Heart left ventricle (tissue), 16 donors: ENCODE results near the gene DCP2. TPM values are rescaled to one million over a fixed set of nuclear protein-coding genes. Genes with fewer than 3 reads are reported as not detected.
A peak's percentile ranks its signal among the peaks of the same experiment; 100 is the strongest.
"Not testable (repeated sequence)": the region's sequence is repeated elsewhere in the genome, so short reads cannot be mapped to it uniquely, and the experiment has no call there.

ENCODE experiments used
- ATAC-seq, 4 donors: fragments of 200-7000 bp; cut with Tn5 transposase; one replicate each; pipeline ENCODE4 v1.9.1; 2020 to 2022; ENCODE audit warnings: moderate library complexity in 4 of 4, mild to moderate bottlenecking in 3 of 4, moderate number of reproducible peaks in 1 of 4
- DNase-seq, 5 donors: peaks; one replicate each; pipeline ENCODE4 v3.0.0-alpha.2; 2020
- H3K27ac ChIP-seq, 12 donors: fragments of 200-600 bp; sonication (generic) in 4 of 12; one replicate each; pipeline versions ENCODE4 v1.5.0 to v1.8.0; 2016 to 2022; ENCODE audit warnings: mild to moderate bottlenecking in 2 of 12
- H3K27me3 ChIP-seq, 9 donors: fragments of 200-600 bp; sonication (generic) in 2 of 9; one replicate each; pipeline versions ENCODE4 v1.5.1 to v1.8.0; 2016 to 2022; ENCODE audit warnings: mild to moderate bottlenecking in 3 of 9
- H3K36me3 ChIP-seq, 9 donors: fragments of 200-600 bp; sonication (generic) in 2 of 9; one replicate each; pipeline versions ENCODE4 v1.5.0 to v1.8.0; 2018 to 2022; ENCODE audit warnings: mild to moderate bottlenecking in 2 of 9
- H3K4me1 ChIP-seq, 12 donors: fragments of 200-600 bp; sonication (generic) in 4 of 12; one replicate each; pipeline versions ENCODE4 v1.5.0 to v1.8.0; 2016 to 2022; ENCODE audit warnings: mild to moderate bottlenecking in 3 of 12
- H3K4me3 ChIP-seq, 12 donors: fragments of 200-600 bp; sonication (generic) in 4 of 12; one replicate each; pipeline versions ENCODE4 v1.5.0 to v1.8.0; 2017 to 2022; ENCODE audit warnings: mild to moderate bottlenecking in 9 of 12, moderate library complexity in 4 of 12
- H3K9me3 ChIP-seq, 12 donors: fragments of 200-600 bp; sonication (generic) in 4 of 12; one replicate each; pipeline versions ENCODE4 v1.5.0 to v1.8.0; 2016 to 2022; ENCODE audit warnings: mild to moderate bottlenecking in 1 of 12
- CTCF ChIP-seq, 12 donors: fragments of 200-600 bp; sonication (generic) in 4 of 12; IDR thresholded peaks; one replicate each; pipeline versions ENCODE4 v1.5.0 to v1.8.0; 2018 to 2022; ENCODE audit warnings: antibody characterized with exemption in 12 of 12, mild to moderate bottlenecking in 5 of 12
- POLR2A ChIP-seq, 2 donors: fragments of 450-650 bp; IDR thresholded peaks; one replicate each; pipeline ENCODE4 v1.6.1; 2017; ENCODE audit warnings: antibody characterized with exemption in 2 of 2, mild to moderate bottlenecking in 2 of 2, moderate library complexity in 2 of 2
- WGBS, 4 donors: extraction: QIAGEN DNeasy Blood & Tissue Kit in 2 of 4; methylation state at CpG; one replicate each; pipeline versions ENCODE4 v1.1.5 to v1.1.7; 2013 to 2018; 5-methylcytosine and 5-hydroxymethylcytosine counted together
- intact Hi-C, 10 donors: fragments of 100-400 bp; cut with DNase I; formaldehyde crosslinking; loops; one replicate each; pipeline versions ENCODE4 v1.11.1 to v1.14.2; 2022
- polyA plus RNA-seq, 2 donors: library from polyadenylated mRNA; stranded (reverse); fragments of 200-250 nt; gene quantifications; one replicate each; pipeline ENCODE4 v1.2.3, GENCODE V29; 2013
- total RNA-seq, 9 donors: library from RNA; depleted of rRNA in 2 of 9; stranded (reverse); fragments of >200 nt in 2 of 9; fragmentation: NEBNext Ultra II Directional in 3 of 9; extraction: Animal tissue kit (Norgen Biotek cat#: 25700) in 3 of 9; gene quantifications; one replicate each; pipeline versions ENCODE4 v1.1.0 to v1.2.4, GENCODE V29; 2016 to 2023
- donor health status: ischemic (EF 13 %, LVEDD 7.1; RV severe dilation, severe dysfunction).
- donor health status: healthy with polysubstance abuse.
- donor health status: DM: no; HTN: yes; CAD: no.
- donor health status: DM: no; HTN: no; CAD: no.
- donor health status: ischemic (EF 25% LVEDD 6.9; RV normal size, moderate dysfunction).
- donor health status: ischemic (EF 25% LVEDD 5.7; RV mildly dilated, moderate dysfunction).
- donor health status: healthy.
- donor health status: DM: yes; HTN: yes; CAD: no.
- donor health status: ischemic (EF 35%, LVEDD 5.7; RV mildly dilated, moderate dysfunction).
- donor health status: nonischemic (EF 11% LVEDD 7.7; RV severe dilation, severe dysfunction).
- donor health status: DM: yes; HTN: yes; CAD: no.
- donor health status: PGD.
- donor health status: ischemic (EF 29% LVEDD 5.4; RV normal size, mild dysfunction).
- donor health status: nonischemic (EF 23%, LVEDD 6.1; RV moderate dilation, normal function).

The DCP2 gene
- total and polyA plus RNA-seq, 11 donors: 3.4 to 36.0 (median 16.0) TPM

- no peaks in the 10 kb centered on the region for H3K9me3 ChIP-seq
- WGBS, 4 donors: 41 to 45% (median 42%) methylated on average over 5 of the region's 5 CpGs
- no peaks in the 10 kb centered on the region for H3K27me3 ChIP-seq
- peak overlapping the region in 1 of 12 donors; percentile 1 for H3K4me3 ChIP-seq
- H3K36me3 ChIP-seq: no peaks in the 10 kb centered on the region
- H3K27ac ChIP-seq: peak overlapping the region in 10 of 12 donors; percentile 6 to 64 (median 42)
- TF ChIP-seq CTCF (IDR thresholded peaks at IDR 0.05) (no peak), POLR2A (IDR thresholded peaks at IDR 0.05) (no peak)
- peak; percentile 80 to 95 (median 88) for ATAC-seq
- DNase-seq: peak; percentile 50 to 85 (median 76)
- intact Hi-C loops: no loop called here
- peaks cover 0 to 42% (median 18%) of the 10 kb centered on the region in 12 donors for H3K4me1 ChIP-seq
These were observed 18.2 kb upstream of the DCP2 start for GRCh38 chr5:112958093-112959088.

- H3K27me3 ChIP-seq, ATAC-seq, H3K9me3 ChIP-seq, H3K36me3 ChIP-seq, DNase-seq, H3K4me3 ChIP-seq: not testable (repeated sequence)
- peak overlapping the region in 1 of 12 donors; percentile 52 for H3K27ac ChIP-seq
- intact Hi-C loops: loop anchor here in 2 of 10 donors (5.0 kb wide), 2 partner anchors 33 to 38 kb away; partner anchors contain the start of gene REEP5 (in 1 of the 2)
- WGBS, 4 donors: 93 to 98% (median 95%) methylated on average over 8 of the region's 8 CpGs
- peaks cover 0 to 52% (median 27%) of the 10 kb centered on the region in 12 donors for H3K4me1 ChIP-seq
These were observed 16.7 kb upstream of the DCP2 start for GRCh38 chr5:112959872-112960271.

GRCh38 chr5:112960315-112960714 lies 16.3 kb upstream of the DCP2 start:
- TF ChIP-seq POLR2A (IDR thresholded peaks at IDR 0.05): no peak
- TF ChIP-seq CTCF (IDR thresholded peaks at IDR 0.05): no peak
- DNase-seq (no peak), ATAC-seq (no peak)
- Histone ChIP-seq H3K27ac (no peak overlapping the region), H3K4me3 (no peak overlapping the region), H3K4me1 (peaks cover 0 to 52% (median 27%) of the 10 kb centered on the region in 12 donors), H3K27me3 (no peaks in the 10 kb centered on the region), H3K9me3 (no peaks in the 10 kb centered on the region), H3K36me3 (no peaks in the 10 kb centered on the region)
- 85 to 100% (median 90%) methylated on average over 1 of the region's 1 CpG for WGBS, 4 donors
- intact Hi-C loops: loop anchor here in 2 of 10 donors (5.0 kb wide), 2 partner anchors 33 to 38 kb away; partner anchors contain the start of gene REEP5 (in 1 of the 2)

- no peaks in the 10 kb centered on the region for H3K9me3 ChIP-seq
- H3K36me3 ChIP-seq: no peaks in the 10 kb centered on the region
- TF ChIP-seq CTCF (IDR thresholded peaks at IDR 0.05) (no peak), POLR2A (IDR thresholded peaks at IDR 0.05) (no peak)
- H3K4me3 ChIP-seq: no peak overlapping the region
- WGBS, 4 donors: 79 to 85% (median 83%) methylated on average over 6 of the region's 6 CpGs
- intact Hi-C loops: loop anchor here in 2 of 10 donors (5.0 kb wide), 2 partner anchors 34 to 39 kb away; partner anchors contain the start of gene REEP5 (in 1 of the 2)
- no peak for DNase-seq
- H3K4me1 ChIP-seq: peaks cover 0 to 52% (median 27%) of the 10 kb centered on the region in 12 donors
- ATAC-seq: no peak
- H3K27me3 ChIP-seq: no peaks in the 10 kb centered on the region
- H3K27ac ChIP-seq: no peak overlapping the region
These were observed 15.6 kb upstream of the DCP2 start for GRCh38 chr5:112960863-112961504.

GRCh38 chr5:112963374-112963733 lies 13.2 kb upstream of the DCP2 start:
- H3K9me3 ChIP-seq, DNase-seq, H3K36me3 ChIP-seq, H3K4me3 ChIP-seq, ATAC-seq, H3K27me3 ChIP-seq: not testable (repeated sequence)
- WGBS, 4 donors: 82 to 98% (median 93%) methylated on average over 3 of the region's 3 CpGs
- Histone ChIP-seq H3K4me1 (peaks cover 0 to 41% (median 17%) of the 10 kb centered on the region in 12 donors), H3K27ac (peak overlapping the region in 8 of 12 donors; percentile 3 to 70 (median 48))
- intact Hi-C loops: loop anchor here in 2 of 10 donors (5.0 kb wide), 2 partner anchors 36 to 41 kb away; partner anchors contain the start of gene REEP5 (in 1 of the 2)
